GM12878 (cell line): ENCODE results near the gene GRIK3.

ENCODE experiments used
- CBFB ChIP-seq: IDR thresholded peaks from 2 replicates; pipeline ENCODE4 v1.6.1; 2016; ENCODE audit warnings: antibody characterized with exemption, low read depth
- CHD2 ChIP-seq: IDR thresholded peaks from 2 replicates; pipeline ENCODE4 v1.6.1; 2011; ENCODE audit warnings: low read depth, low read length, improper control_type of control experiment, borderline replicate concordance
- DPF2 ChIP-seq: fragments of 450-650 bp; IDR thresholded peaks from 2 replicates; pipeline ENCODE4 v1.6.1; 2017; ENCODE audit warnings: mild to moderate bottlenecking
- EZH2 ChIP-seq: IDR thresholded peaks from 2 replicates; pipeline ENCODE4 v1.6.1; 2012; ENCODE audit warnings: low read depth, mild to moderate bottlenecking, control low read depth, inconsistent platforms, low read length, borderline replicate concordance; ENCODE audit not compliant: control insufficient read depth
- FOXM1 ChIP-seq: IDR thresholded peaks from 2 replicates; pipeline ENCODE4 v1.6.1; 2012; ENCODE audit warnings: low read depth, mild to moderate bottlenecking, inconsistent platforms, low read length, moderate library complexity
- POLR2AphosphoS5 ChIP-seq: IDR thresholded peaks from 2 replicates; pipeline ENCODE4 v1.6.1; 2011; ENCODE audit warnings: mild to moderate bottlenecking, low read length, inconsistent platforms
- RAD21 ChIP-seq: IDR thresholded peaks from 2 replicates; pipeline ENCODE4 v1.6.1; 2011; ENCODE audit warnings: mild to moderate bottlenecking, low read depth, low read length, moderate library complexity; ENCODE audit not compliant: insufficient read depth
- RUNX3 ChIP-seq: IDR thresholded peaks from 2 replicates; pipeline ENCODE4 v1.6.1; 2012; ENCODE audit warnings: low read length, inconsistent platforms
- SIX5 ChIP-seq: IDR thresholded peaks from 2 replicates; pipeline ENCODE4 v1.6.1; 2011; ENCODE audit warnings: mild to moderate bottlenecking, low read depth, low read length, moderate library complexity; ENCODE audit not compliant: severe bottlenecking
- TAF1 ChIP-seq: IDR thresholded peaks from 2 replicates; pipeline ENCODE4 v1.6.1; 2011; ENCODE audit warnings: mild to moderate bottlenecking, low read depth, low read length, borderline replicate concordance
- TCF12 ChIP-seq: IDR thresholded peaks from 2 replicates; pipeline ENCODE4 v1.6.1; 2011; ENCODE audit warnings: low read depth, mild to moderate bottlenecking, low read length
- TF ChIP-seq, protein P1 (sequence below), 3 experiments: IDR thresholded peaks in 2 of 3; conservative IDR thresholded peaks in 1 of 3; 2 replicates each; pipeline ENCODE4 v1.5.1; 2011; ENCODE audit warnings: low read depth in 3 of 3, low read length in 3 of 3, mild to moderate bottlenecking in 3 of 3, control low read depth in 2 of 3, moderate library complexity in 2 of 3, inconsistent platforms in 1 of 3, mixed read lengths in 1 of 3; ENCODE audit not compliant: control insufficient read depth in 2 of 3, insufficient read depth in 1 of 3; ENCODE audit errors: extremely low read depth in 1 of 3
- TF ChIP-seq, protein P2 (sequence below): IDR thresholded peaks from 2 replicates; pipeline ENCODE4 v1.6.1; 2012; ENCODE audit warnings: low read depth, low read length, improper control_type of control experiment

DNA sequence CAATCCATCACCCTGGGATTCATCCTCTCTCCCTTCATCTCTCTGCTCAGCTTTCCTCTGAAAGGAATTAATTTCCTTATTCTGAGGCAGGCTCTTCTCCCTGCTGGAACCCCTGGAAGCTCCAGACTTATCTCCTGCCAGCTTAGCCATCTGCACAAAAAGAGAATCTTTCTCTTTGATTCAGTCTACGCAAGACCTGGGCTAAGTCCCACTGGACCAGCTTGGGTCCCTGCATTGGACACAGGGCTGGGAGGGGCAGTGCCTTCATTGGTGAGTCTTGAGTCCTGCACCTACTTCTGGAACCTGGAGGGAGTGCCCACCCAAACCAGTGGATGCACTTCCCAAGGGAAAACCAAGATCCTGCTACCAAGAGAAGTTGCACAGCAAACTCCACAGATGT lies 279.9 kb downstream of the GRIK3 start:
- TF ChIP-seq SIX5, result no peak
- no peak for TF ChIP-seq EZH2
- TF ChIP-seq TCF12, result no peak
- TF ChIP-seq FOXM1, result no peak
- TF ChIP-seq, protein P1, sequence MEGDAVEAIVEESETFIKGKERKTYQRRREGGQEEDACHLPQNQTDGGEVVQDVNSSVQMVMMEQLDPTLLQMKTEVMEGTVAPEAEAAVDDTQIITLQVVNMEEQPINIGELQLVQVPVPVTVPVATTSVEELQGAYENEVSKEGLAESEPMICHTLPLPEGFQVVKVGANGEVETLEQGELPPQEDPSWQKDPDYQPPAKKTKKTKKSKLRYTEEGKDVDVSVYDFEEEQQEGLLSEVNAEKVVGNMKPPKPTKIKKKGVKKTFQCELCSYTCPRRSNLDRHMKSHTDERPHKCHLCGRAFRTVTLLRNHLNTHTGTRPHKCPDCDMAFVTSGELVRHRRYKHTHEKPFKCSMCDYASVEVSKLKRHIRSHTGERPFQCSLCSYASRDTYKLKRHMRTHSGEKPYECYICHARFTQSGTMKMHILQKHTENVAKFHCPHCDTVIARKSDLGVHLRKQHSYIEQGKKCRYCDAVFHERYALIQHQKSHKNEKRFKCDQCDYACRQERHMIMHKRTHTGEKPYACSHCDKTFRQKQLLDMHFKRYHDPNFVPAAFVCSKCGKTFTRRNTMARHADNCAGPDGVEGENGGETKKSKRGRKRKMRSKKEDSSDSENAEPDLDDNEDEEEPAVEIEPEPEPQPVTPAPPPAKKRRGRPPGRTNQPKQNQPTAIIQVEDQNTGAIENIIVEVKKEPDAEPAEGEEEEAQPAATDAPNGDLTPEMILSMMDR (IDR thresholded peaks at IDR 0.05 in 2 of 3, conservative IDR thresholded peaks at IDR 0.05 in 1 of 3; ENCODE audit: control insufficient read depth in 2 of 3, extremely low read depth in 1 of 3, insufficient read depth in 1 of 3, low read depth in 3 of 3, low read length in 3 of 3), result no peak
- no peak for TF ChIP-seq CBFB
- no peak for TF ChIP-seq RUNX3
- no peak for TF ChIP-seq DPF2
- TF ChIP-seq TAF1, result no peak
- TF ChIP-seq RAD21, result no peak
- TF ChIP-seq, protein P2, sequence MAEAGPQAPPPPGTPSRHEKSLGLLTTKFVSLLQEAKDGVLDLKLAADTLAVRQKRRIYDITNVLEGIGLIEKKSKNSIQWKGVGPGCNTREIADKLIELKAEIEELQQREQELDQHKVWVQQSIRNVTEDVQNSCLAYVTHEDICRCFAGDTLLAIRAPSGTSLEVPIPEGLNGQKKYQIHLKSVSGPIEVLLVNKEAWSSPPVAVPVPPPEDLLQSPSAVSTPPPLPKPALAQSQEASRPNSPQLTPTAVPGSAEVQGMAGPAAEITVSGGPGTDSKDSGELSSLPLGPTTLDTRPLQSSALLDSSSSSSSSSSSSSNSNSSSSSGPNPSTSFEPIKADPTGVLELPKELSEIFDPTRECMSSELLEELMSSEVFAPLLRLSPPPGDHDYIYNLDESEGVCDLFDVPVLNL, result no peak
- no peak for TF ChIP-seq CHD2
- TF ChIP-seq POLR2AphosphoS5, result no peak
